NCI-H526 treated with DMSO at 0.1 percent for 48 hours (cell line): Measurements from ENCODE around the gene DOCK2.

Source experiments
- DNase-seq: peaks from one replicate; lab custom pipeline; 2025; lab: John Stamatoyannopoulos, UW

DOCK2 gene

DNA sequence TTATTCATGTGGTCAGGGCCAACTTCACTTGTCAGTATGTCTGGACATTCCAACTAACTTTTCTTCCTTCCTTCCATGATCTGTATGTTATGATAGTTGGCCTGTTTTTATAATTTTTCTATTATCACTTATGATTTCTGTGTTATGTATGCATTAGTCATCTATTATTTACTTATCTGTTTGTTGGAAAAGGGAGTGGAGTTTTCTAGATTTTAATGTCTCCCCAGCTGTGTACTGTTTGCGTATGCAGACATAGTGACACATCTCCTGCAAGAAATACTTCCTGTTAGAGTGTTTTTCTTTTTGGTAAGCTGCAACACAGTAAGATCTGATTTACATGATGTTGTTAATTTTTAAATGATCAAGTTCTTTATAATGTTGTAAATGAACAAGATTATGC is 351.9 kb downstream of the DOCK2 start:
- no peak for DNase-seq

GRCh38 chr5:169989365-169989764 is 352.3 kb downstream of the DOCK2 start:
- no peak for DNase-seq

DNA sequence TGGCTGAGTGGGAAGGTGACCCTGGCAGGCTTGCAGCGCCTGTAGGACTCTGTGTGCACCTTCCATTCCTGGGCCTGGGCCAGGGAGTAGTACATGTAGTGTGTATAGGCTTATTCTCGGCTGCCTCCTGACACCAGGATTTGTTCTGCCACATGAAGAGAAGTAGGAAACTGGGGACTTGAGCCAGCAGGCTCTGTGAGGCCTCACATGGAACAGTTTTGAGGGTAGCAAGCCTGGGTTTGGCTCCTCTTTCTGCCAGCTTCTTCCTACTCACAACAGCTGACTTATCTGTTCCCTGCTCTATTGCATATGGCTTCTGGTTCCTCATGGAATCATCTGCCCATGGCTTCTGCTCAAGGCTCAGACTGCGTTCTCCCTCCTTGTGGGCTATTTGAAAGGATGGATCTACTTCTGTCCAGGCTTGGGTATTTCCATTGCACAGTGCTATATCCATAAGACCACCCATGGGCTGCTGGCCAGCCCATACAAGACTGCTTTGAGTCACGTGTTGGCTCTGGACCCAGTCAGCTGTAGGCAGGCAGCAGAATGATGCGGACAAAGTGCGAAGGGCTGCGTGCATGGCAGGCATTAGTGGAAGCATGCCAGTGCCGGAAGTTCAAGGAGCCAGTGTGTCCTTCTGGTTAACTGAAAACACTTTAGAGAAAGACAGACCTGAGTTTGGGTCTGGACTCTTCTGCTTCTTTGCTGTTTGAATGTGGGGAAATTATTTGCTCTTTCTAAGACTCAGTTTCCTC is 354.2 kb downstream of the DOCK2 start:
- no peak for DNase-seq

GRCh38 chr5:169992789-169993484 is 355.9 kb downstream of the DOCK2 start:
- DNase-seq = no peak

DNA sequence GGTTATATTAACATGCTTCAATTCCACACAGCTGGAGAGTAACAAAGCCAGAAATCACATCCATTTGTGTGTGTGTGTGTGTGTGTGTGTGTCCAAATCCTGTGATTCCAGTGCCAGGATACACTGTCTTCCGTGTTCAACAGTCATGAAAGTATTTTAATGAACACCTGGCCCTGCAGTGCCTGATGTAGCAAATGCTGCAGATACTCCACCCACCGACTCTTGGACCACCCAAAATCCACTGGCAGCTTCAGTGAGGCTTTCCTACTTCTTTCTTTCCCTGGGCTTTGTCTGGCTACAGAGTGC is 356.4 kb downstream of the DOCK2 start:
- peak; percentile 24 for DNase-seq

DNA sequence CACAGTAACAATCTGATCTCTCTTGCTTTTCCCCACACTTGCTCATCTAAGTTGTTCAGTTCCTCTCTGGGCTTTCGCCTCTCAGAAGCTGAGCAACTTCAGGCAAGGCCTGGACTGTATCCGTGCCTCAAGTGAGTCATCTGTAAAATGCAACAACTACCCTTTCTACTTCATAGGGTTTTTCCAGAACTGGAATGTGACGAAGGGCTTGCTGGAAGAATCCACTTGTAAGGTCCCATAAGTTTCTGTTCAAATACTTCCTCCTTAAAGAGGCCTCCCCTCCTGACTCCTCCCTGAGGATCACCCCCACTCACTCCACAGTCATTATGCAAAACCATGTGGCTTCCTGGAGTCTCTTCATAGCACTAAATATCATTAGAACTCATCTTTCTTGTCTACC is 360.7 kb downstream of the DOCK2 start:
- DNase-seq = no peak

GRCh38 chr5:169999621-170000020 is 362.5 kb downstream of the DOCK2 start:
- no peak for DNase-seq

DNA sequence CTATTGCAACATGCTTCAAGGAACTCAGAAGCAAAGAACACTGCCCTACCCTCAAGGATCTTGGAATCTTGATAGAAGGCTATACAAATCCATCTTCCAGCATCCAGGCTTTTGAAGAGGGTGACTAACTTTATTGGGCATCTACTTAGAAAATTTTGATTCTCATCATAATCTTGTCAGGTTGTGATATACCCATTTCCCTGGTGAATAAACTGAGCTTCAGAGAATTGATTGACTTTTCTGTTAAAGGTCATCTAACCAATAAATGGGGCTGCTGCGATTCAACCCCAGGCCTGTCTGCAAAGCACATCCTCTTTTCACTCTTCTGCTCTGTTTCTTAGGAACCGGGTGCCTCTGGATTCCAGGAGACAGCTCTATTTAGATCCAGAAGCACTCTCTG is 363.1 kb downstream of the DOCK2 start:
- no peak for DNase-seq

- no peak for DNase-seq
Observed at GRCh38 chr5:170006021-170006420, 368.9 kb downstream of the DOCK2 start.

DNA sequence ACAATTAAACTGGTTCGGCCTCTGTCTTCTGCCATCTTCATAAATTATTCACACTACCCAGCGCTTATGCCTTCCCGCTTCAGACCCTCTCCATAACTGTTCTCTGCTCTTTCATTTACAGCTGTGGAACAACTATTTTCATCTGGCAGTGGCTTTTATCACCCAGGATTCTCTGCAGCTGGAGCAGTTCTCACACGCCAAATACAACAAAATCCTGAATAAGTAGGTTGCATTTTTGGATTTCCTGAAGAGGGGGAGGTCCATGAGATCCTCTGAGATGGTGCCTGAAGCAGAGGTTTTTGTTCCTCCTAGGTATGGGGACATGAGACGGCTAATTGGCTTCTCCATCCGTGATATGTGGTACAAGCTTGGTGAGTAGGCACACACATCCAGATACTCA is 371.3 kb downstream of the DOCK2 start:
- DNase-seq = no peak

DNA sequence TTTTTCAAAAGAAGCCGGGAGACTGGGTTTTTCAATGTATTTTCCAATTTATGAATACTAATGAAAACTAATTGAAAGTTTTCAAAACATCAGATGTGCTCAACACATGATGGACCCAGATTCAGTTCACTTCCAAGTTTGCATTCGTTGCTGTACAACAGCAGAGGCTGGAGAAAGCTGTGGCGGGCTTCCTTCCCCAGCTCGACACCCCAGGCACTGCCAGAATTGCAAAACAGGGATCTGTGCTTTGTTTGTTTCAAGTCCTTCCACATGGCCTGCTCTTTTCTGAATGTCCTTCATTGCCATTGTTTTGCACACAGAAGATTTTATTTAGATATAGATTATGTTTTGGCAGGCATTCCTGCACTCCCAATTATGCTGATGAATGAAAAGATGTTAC is 373.5 kb downstream of the DOCK2 start:
- DNase-seq = no peak

- DNase-seq = no peak
Observed at GRCh38 chr5:170011751-170012150, 374.7 kb downstream of the DOCK2 start.

DNA sequence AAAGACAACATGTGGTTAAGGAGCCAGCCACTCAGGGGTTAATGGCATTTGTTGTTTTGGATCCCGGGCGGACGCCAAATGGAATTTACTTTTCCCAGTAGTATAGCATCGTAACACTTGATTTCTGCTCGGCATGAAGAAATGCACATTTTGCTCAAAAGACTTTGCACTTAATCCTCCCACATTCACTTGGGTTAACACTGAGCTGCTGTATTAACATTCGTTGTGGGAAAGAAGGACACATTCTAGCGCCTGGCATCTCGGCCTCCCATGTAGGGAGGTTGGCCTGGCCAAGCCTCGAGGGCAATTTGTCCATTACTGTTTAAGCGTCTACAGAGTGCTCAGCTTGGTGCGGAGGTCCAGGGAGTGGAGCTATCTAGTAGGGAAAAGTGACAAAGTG is 375.5 kb downstream of the DOCK2 start:
- no peak for DNase-seq

DNA sequence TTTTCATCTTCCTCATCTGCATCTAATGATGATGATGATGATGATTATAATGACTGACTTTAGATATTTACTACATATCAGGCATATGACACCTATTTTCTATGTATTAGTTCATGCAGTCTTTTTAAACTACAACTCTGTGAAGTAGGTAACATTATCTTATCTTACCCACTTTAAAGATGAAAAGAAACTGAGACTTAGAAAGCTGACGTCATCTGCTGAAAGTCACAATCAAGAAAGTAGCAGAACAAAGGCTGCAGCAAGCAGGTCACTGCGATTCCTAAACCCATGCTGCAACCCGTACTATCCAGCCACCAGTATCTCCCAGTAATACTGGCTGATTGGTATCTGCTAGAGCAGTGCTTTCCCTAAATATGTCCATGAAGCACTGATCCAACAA is 383.3 kb downstream of the DOCK2 start:
- no peak for DNase-seq

DNA sequence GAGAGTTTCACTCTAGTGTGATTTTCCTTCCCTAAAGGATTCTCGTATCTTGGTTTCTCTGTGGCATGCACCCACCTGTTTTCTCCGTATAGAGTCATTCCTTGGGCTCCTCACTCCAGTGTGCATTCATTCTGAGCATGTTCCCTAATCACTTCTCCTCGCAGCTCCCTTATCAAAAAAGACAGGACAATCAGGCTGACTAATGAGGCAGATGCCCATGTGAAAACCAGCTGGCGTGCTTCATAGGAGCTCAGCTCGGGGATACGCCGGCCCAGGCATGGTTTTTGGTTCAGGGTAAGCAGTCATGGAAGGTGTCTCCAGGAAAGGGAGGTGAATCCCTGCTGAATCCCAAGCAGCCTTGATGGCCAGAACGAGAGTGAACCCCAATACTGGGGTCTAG is 384.4 kb downstream of the DOCK2 start:
- no peak for DNase-seq

- DNase-seq = no peak
Observed at GRCh38 chr5:170025853-170026252, 388.8 kb downstream of the DOCK2 start.

GRCh38 chr5:170028124-170028523 is 391.0 kb downstream of the DOCK2 start:
- no peak for DNase-seq

DNA sequence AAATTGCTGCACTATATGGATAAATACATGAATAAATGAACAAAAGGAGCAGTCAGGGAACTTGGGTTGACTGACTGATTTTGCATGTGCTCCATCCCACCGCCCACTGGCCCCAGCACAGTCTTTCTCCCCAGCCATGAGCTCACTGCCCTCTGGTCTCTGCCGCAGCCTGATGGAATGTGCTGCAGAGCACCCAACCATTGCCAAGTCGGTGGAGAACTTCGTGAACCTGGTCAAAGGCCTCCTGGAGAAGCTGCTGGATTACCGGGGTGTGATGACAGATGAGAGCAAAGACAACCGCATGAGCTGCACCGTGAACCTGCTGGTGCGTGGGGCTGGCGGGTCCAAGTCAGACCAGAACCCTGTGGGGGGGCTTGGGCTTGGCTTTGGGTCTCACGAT is 397.2 kb downstream of the DOCK2 start:
- no peak for DNase-seq

- DNase-seq = no peak
Observed at GRCh38 chr5:170038241-170038640, 401.2 kb downstream of the DOCK2 start.

DNA sequence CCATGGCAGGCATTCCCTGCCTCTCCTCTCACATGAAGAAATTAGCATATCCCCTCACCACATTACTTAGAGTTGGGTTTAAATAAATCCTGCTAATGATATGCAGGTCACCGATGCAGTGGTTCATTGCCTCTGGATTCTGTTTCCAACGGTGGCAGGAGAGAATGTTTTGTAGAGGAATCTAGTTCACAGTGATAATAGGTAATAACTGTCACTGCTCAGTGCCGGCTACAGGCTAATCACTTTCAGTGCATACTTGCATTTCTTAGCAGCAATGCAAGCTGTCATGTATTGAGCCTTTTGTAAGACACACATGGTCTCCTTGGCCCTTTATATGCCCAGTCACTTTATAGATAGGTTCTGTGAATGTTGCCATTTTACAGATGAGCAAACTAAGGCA is 402.8 kb downstream of the DOCK2 start:
- DNase-seq = no peak

- no peak for DNase-seq
Observed at GRCh38 chr5:170046241-170046640, 409.2 kb downstream of the DOCK2 start.

DNA sequence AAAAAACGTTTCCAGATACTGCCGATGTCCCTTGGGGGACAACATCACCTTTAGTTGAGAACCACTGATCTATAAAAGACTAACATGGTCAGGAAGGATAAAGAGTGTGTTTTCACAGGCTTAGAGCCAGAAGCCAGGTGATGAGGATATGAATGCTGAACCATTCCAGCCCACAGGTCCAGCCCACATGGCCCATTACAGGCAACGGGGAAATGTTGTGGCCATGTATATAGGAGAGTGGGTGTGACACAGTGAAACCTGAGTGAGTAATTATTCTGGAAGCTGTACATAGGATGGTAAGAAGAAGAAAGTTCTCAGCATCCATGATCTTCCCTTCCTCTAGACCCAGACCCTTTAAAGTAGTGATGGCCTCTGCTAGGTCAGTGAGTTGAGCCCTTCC is 412.6 kb downstream of the DOCK2 start:
- no peak for DNase-seq

GRCh38 chr5:170053896-170054295 is 416.8 kb downstream of the DOCK2 start:
- no peak for DNase-seq

- no peak for DNase-seq
Observed at GRCh38 chr5:170055606-170056005, 418.5 kb downstream of the DOCK2 start.
